Breast epithelium (tissue), 3 donors: ENCODE data around the gene MYH7.

ENCODE experiments used
- POLR2A ChIP-seq: fragments of 450-650 bp; IDR thresholded peaks from one replicate; pipeline ENCODE4 v1.6.1; 2016; ENCODE audit warnings: antibody characterized with exemption, mild to moderate bottlenecking, moderate library complexity
- POLR2AphosphoS5 ChIP-seq, 3 donors: sonication (generic); formaldehyde crosslinking; IDR thresholded peaks; one replicate each; pipeline ENCODE4 v1.6.1; 2017; ENCODE audit warnings: antibody characterized with exemption in 3 of 3

GRCh38 chr14:23375527-23376251 lies 59.8 kb downstream of the MYH7 start:
- TF ChIP-seq POLR2AphosphoS5 (IDR thresholded peaks at IDR 0.05) = no peak
- no peak for TF ChIP-seq POLR2A
